ENCODE measurements around the gene FAM149A. TPM values are rescaled to one million over a fixed set of nuclear protein-coding genes. Genes with fewer than 3 reads are reported as not detected.

FAM149A gene
- total and polyA plus RNA-seq, 2 donors (not counting 3 experiments of a cell fraction or from before 2014, with no cell fraction given): 0.08 to 0.20 TPM

DNA sequence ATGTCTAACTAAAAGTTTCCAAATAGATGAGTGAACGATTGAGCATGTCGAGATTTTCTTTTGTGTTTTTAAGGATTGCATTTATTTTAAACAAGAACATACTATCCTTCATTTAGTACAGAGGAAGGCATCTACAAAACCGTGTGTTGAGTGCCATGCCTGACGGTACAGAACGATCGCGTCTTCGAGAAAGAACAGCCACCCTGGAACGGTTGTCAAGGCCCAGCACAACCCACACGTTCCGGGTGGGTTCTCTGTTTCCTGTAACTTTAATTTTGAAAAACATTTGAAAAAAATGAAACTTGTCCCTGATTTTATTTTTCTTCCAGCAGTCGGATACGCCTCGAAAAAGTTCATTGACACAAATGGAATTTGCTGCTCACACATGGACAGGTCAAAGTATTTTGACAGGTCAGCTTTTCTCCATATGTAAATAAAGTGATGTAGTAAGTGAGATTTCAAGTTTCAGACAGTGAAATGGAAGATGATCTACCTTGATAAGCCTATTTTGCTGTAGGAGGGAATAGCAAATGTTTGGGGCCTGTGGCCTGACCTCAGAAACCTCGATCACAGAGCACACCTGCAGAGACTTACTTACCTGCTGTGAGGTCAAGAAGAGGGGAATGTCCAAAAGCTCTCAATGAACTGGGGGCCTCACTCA, 62.5 kb downstream of the FAM149A start:
- CTCF ChIA-PET: no interaction called here
- Histone ChIP-seq H3K9ac (replicated peaks; ENCODE audit: extremely low read depth, insufficient read depth, low read length) (no peak overlapping the region), H3K4me2 (ENCODE audit: insufficient read depth, low read length) (no peak overlapping the region), H3K79me2 (ENCODE audit: control insufficient read depth, insufficient read depth, low read length) (no peaks in the 10 kb centered on the region), H3K4me3 (replicated peaks in 1 of 3; ENCODE audit: insufficient read depth in 1 of 3, low read depth in 1 of 3, low read length in 3 of 3) (no peak overlapping the region), H3K4me1 (ENCODE audit: control insufficient read depth, extremely low read depth, insufficient read depth, low read length) (no peaks in the 10 kb centered on the region), H3K27ac (ENCODE audit: insufficient read depth, low read depth, low read length) (no peak overlapping the region), H3K27me3 (ENCODE audit: control insufficient read depth in 2 of 2, insufficient read depth in 2 of 2, low read length in 2 of 2) (no peaks in the 10 kb centered on the region), H3K9me3 (replicated peaks; ENCODE audit: control insufficient read depth, insufficient read depth, low read length) (no peaks in the 10 kb centered on the region), H3K9me1 (replicated peaks; ENCODE audit: control insufficient read depth, extremely low read depth, insufficient read depth, low read length) (no peaks in the 10 kb centered on the region), H3K36me3 (ENCODE audit: control insufficient read depth in 2 of 2, extremely low read depth in 1 of 2, insufficient read depth in 2 of 2, low read length in 2 of 2) (no peaks in the 10 kb centered on the region), H2AFZ (ENCODE audit: low read depth, low read length) (no peak overlapping the region), H4K20me1 (replicated peaks; ENCODE audit: control insufficient read depth, extremely low read depth, insufficient read depth, low read length) (no peaks in the 10 kb centered on the region)
- no peak for DNase-seq (ENCODE audit: low read depth, low spot score)
- TF ChIP-seq POLR2A (IDR thresholded peaks at IDR 0.05; ENCODE audit: low read depth, low read length) (no peak), POLR2AphosphoS5 (IDR thresholded peaks at IDR 0.05; ENCODE audit: insufficient read depth, low read depth, low read length) (no peak)
- dilution Hi-C loops (cut with MboI; ENCODE audit: extremely low pct_ligation_motif_present, low sequenced_read_pairs): no loop called here
- no TSS peak for BruUV-seq (replicated peaks)
- POLR2A ChIA-PET: no interaction called here
- FAIRE-seq: no peak
- intact Hi-C loops (cut with micrococcal nuclease): no loop called here

DNA sequence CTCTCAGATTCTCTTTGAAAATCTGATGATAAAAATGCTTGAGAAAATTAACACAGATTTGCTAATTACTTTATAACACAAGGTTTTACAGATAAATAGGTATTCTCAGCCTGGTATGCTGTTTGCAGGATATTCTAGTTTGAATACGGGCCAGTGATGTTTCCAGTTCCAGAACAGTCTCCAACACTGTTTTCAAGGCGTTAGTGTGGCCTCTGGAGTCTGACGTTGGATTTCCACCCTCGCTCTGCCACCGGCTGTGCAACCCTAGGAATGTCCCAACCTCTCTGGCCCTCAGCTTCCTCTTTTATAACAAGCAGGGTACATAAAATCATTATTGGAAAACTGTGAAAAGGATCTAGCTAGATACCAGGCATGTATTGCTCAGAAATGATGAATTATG, 63.1 kb downstream of the FAM149A start:
- H3K9me3 ChIP-seq (replicated peaks; ENCODE audit: control insufficient read depth, insufficient read depth, low read length): no peaks in the 10 kb centered on the region
- POLR2A ChIA-PET: no interaction called here
- H3K27ac ChIP-seq (ENCODE audit: insufficient read depth, low read depth, low read length): no peak overlapping the region
- no peak overlapping the region for H3K4me3 ChIP-seq (replicated peaks in 1 of 3; ENCODE audit: insufficient read depth in 1 of 3, low read depth in 1 of 3, low read length in 3 of 3)
- FAIRE-seq: no peak
- no peaks in the 10 kb centered on the region for H3K4me1 ChIP-seq (ENCODE audit: control insufficient read depth, extremely low read depth, insufficient read depth, low read length)
- H3K27me3 ChIP-seq (ENCODE audit: control insufficient read depth in 2 of 2, insufficient read depth in 2 of 2, low read length in 2 of 2): no peaks in the 10 kb centered on the region
- no peak for DNase-seq (ENCODE audit: low read depth, low spot score)
- TF ChIP-seq, protein P1, sequence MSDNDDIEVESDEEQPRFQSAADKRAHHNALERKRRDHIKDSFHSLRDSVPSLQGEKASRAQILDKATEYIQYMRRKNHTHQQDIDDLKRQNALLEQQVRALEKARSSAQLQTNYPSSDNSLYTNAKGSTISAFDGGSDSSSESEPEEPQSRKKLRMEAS (IDR thresholded peaks at IDR 0.05; ENCODE audit: insufficient read depth, insufficient read length): no peak
- TF ChIP-seq, protein P2, sequence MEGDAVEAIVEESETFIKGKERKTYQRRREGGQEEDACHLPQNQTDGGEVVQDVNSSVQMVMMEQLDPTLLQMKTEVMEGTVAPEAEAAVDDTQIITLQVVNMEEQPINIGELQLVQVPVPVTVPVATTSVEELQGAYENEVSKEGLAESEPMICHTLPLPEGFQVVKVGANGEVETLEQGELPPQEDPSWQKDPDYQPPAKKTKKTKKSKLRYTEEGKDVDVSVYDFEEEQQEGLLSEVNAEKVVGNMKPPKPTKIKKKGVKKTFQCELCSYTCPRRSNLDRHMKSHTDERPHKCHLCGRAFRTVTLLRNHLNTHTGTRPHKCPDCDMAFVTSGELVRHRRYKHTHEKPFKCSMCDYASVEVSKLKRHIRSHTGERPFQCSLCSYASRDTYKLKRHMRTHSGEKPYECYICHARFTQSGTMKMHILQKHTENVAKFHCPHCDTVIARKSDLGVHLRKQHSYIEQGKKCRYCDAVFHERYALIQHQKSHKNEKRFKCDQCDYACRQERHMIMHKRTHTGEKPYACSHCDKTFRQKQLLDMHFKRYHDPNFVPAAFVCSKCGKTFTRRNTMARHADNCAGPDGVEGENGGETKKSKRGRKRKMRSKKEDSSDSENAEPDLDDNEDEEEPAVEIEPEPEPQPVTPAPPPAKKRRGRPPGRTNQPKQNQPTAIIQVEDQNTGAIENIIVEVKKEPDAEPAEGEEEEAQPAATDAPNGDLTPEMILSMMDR (IDR thresholded peaks at IDR 0.05; ENCODE audit: extremely low read depth in 1 of 2, insufficient read depth in 1 of 2, low read depth in 1 of 2, low read length in 2 of 2): no peak
- no peak for TF ChIP-seq JUN (IDR thresholded peaks at IDR 0.05; ENCODE audit: borderline replicate concordance, insufficient read depth, insufficient read length, low read depth)
- TF ChIP-seq FOS (IDR thresholded peaks at IDR 0.05; ENCODE audit: borderline replicate concordance, insufficient read depth, low read length): no peak
- no peak for TF ChIP-seq POLR2AphosphoS5 (IDR thresholded peaks at IDR 0.05; ENCODE audit: insufficient read depth, low read depth, low read length)
- TF ChIP-seq EZH2 (IDR thresholded peaks at IDR 0.05; ENCODE audit: borderline replicate concordance, low read depth, low read length, severe bottlenecking): no peak
- TF ChIP-seq MYC (IDR thresholded peaks at IDR 0.05; ENCODE audit: low read depth, low read length): no peak
- no peak for TF ChIP-seq POLR2A (IDR thresholded peaks at IDR 0.05; ENCODE audit: low read depth, low read length)
- TF ChIP-seq GATA2 (IDR thresholded peaks at IDR 0.05; ENCODE audit: insufficient read depth, insufficient read length, low read depth, low read length): no peak
- no peak overlapping the region for H2AFZ ChIP-seq (ENCODE audit: low read depth, low read length)
- CTCF ChIA-PET: no interaction called here
- H4K20me1 ChIP-seq (replicated peaks; ENCODE audit: control insufficient read depth, extremely low read depth, insufficient read depth, low read length): no peaks in the 10 kb centered on the region
- BruUV-seq (replicated peaks): no TSS peak
- no peak overlapping the region for H3K4me2 ChIP-seq (ENCODE audit: insufficient read depth, low read length)
- no peaks in the 10 kb centered on the region for H3K36me3 ChIP-seq (ENCODE audit: control insufficient read depth in 2 of 2, extremely low read depth in 1 of 2, insufficient read depth in 2 of 2, low read length in 2 of 2)
- intact Hi-C loops (cut with micrococcal nuclease) (no loop called here), dilution Hi-C loops (cut with MboI; ENCODE audit: extremely low pct_ligation_motif_present, low sequenced_read_pairs) (no loop called here)
- H3K79me2 ChIP-seq (ENCODE audit: control insufficient read depth, insufficient read depth, low read length): no peaks in the 10 kb centered on the region
- no peak overlapping the region for H3K9ac ChIP-seq (replicated peaks; ENCODE audit: extremely low read depth, insufficient read depth, low read length)
- no peaks in the 10 kb centered on the region for H3K9me1 ChIP-seq (replicated peaks; ENCODE audit: control insufficient read depth, extremely low read depth, insufficient read depth, low read length)

Measured in endothelial cell of umbilical vein (primary cell).